GM18511 (cell line): ENCODE results near the gene ARID5B.

Experiments used
- ATAC-seq: cut with Tn5 transposase; IDR thresholded peaks from one replicate; pipeline ENCODE4 v1.9.1; 2021; ENCODE audit warnings: mild to moderate bottlenecking, moderate library complexity; ENCODE audit not compliant: unreplicated experiment

The ARID5B gene

GRCh38 chr10:61904733-61905725 lies 3.5 kb downstream of the ARID5B start:
- peak; percentile 45 for ATAC-seq

GRCh38 chr10:61905837-61906561 lies 4.5 kb downstream of the ARID5B start:
- ATAC-seq: no peak

- ATAC-seq: no peak
Observed at GRCh38 chr10:61906562-61906901, 5.0 kb downstream of the ARID5B start.

GRCh38 chr10:61907011-61907410 lies 5.5 kb downstream of the ARID5B start:
- ATAC-seq: no peak

GRCh38 chr10:61907587-61907986 lies 6.1 kb downstream of the ARID5B start:
- no peak for ATAC-seq

- ATAC-seq: no peak
Observed at GRCh38 chr10:61910226-61910805, 8.8 kb downstream of the ARID5B start.

GRCh38 chr10:61910894-61911293 lies 9.4 kb downstream of the ARID5B start:
- ATAC-seq: no peak

GRCh38 chr10:61911425-61911824 lies 9.9 kb downstream of the ARID5B start:
- no peak for ATAC-seq

- no peak for ATAC-seq
Observed at GRCh38 chr10:61912981-61913380, 11.5 kb downstream of the ARID5B start.

GRCh38 chr10:61918140-61918539 lies 16.6 kb downstream of the ARID5B start:
- ATAC-seq: no peak

GRCh38 chr10:61918989-61919388 lies 17.5 kb downstream of the ARID5B start:
- ATAC-seq: no peak

GRCh38 chr10:61919646-61920215 lies 18.2 kb downstream of the ARID5B start:
- no peak for ATAC-seq

- peak; percentile 72 for ATAC-seq
Observed at GRCh38 chr10:61921143-61921542, 19.6 kb downstream of the ARID5B start.

GRCh38 chr10:61923210-61923949 lies 21.9 kb downstream of the ARID5B start:
- ATAC-seq: no peak

GRCh38 chr10:61923950-61924274 lies 22.4 kb downstream of the ARID5B start:
- no peak for ATAC-seq

- no peak for ATAC-seq
Observed at GRCh38 chr10:61929555-61929954, 28.1 kb downstream of the ARID5B start.

- ATAC-seq: no peak
Observed at GRCh38 chr10:61931620-61932332, 30.3 kb downstream of the ARID5B start.

- ATAC-seq: no peak
Observed at GRCh38 chr10:61933859-61934555, 32.5 kb downstream of the ARID5B start.

- no peak for ATAC-seq
Observed at GRCh38 chr10:61935077-61935476, 33.6 kb downstream of the ARID5B start.

GRCh38 chr10:61936770-61937169 lies 35.3 kb downstream of the ARID5B start:
- no peak for ATAC-seq
